Immature natural killer cell (primary cell): Measurements from ENCODE around the gene MS4A18. TPM values are rescaled to one million over a fixed set of nuclear protein-coding genes. Genes with fewer than 3 reads are reported as not detected.

Experiments
- DNase-seq, 3 donors: peaks; one replicate each; pipeline ENCODE4 v3.0.0; 2022; ENCODE audit warnings: mixed read lengths in 1 of 3
- H3K27ac Mint-ChIP-seq, 6 donors: one replicate each; pipeline ENCODE4 v1.8.0; 2020; ENCODE audit warnings: mixed read lengths in 6 of 6, mild to moderate bottlenecking in 5 of 6, inconsistent platforms in 4 of 6, moderate library complexity in 3 of 6
- H3K27me3 Mint-ChIP-seq, 3 donors: one replicate each; pipeline ENCODE4 v1.8.0; 2020 to 2021; ENCODE audit warnings: low read depth in 3 of 3, mild to moderate bottlenecking in 3 of 3, mixed read lengths in 3 of 3, moderate library complexity in 3 of 3, inconsistent platforms in 1 of 3
- H3K36me3 Mint-ChIP-seq, 3 donors: one replicate each; pipeline ENCODE4 v1.8.0; 2020; ENCODE audit warnings: mixed read lengths in 3 of 3, inconsistent platforms in 2 of 3, mild to moderate bottlenecking in 2 of 3
- H3K4me1 Mint-ChIP-seq, 2 donors: one replicate each; pipeline ENCODE4 v1.8.0; 2020; ENCODE audit warnings: inconsistent platforms in 2 of 2, mild to moderate bottlenecking in 2 of 2, mixed read lengths in 2 of 2, moderate library complexity in 1 of 2
- H3K4me3 Mint-ChIP-seq, 5 donors: one replicate each; pipeline ENCODE4 v1.8.0; 2020; ENCODE audit warnings: mild to moderate bottlenecking in 5 of 5, mixed read lengths in 5 of 5, inconsistent platforms in 3 of 5, moderate library complexity in 3 of 5
- H3K9me3 Mint-ChIP-seq, 6 donors: one replicate each; pipeline ENCODE4 v1.8.0; 2020; ENCODE audit warnings: mild to moderate bottlenecking in 6 of 6, mixed read lengths in 6 of 6, inconsistent platforms in 4 of 6, moderate library complexity in 3 of 6
- polyA plus RNA-seq, 3 donors: library from polyadenylated mRNA; unstranded; fragments of 300-500 nt; fragmentation: Illumina TruSeq; gene quantifications; one replicate each; pipeline ENCODE4 v1.2.3, GENCODE V29; 2021

The MS4A18 gene
- polyA plus RNA-seq, 3 donors from 2014 or later, result not detected

DNA sequence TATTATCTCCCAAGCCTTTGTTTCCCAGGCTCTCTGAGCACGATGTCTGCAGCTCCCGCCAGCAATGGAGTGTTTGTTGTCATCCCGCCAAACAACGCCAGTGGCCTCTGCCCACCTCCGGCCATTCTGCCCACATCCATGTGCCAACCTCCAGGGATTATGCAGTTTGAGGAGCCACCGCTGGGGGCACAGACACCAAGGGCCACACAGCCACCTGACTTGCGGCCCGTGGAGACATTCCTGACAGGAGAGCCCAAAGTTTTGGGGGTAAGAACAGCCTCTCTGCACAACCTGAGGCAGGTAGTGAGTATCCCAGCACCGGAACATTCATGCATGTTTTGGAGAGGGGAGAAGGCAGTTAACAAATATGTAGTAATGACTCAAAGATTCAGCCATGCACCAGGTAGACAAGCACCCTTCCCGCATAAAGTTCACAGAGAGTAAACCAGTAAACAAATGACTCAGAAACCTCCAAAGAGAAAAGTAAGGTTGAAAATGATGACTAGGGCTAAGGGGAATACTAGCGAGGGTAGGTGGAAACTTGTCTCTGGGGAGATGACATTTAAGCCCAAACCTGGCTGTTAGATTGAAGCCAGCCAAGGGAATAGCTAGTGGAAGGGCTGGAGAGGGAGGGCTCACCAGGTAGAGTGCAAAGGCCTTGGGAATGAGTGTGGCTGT lies 39.3 kb downstream of the MS4A18 start:
- no peak overlapping the region for H3K4me3 Mint-ChIP-seq
- H3K27ac Mint-ChIP-seq, result no peak overlapping the region
- DNase-seq, result no peak
- H3K27me3 Mint-ChIP-seq, result peaks cover 2 to 5% (median 2%) of the 10 kb centered on the region in 3 donors
- H3K4me1 Mint-ChIP-seq, result no peaks in the 10 kb centered on the region
- no peaks in the 10 kb centered on the region for H3K9me3 Mint-ChIP-seq
- H3K36me3 Mint-ChIP-seq, result no peaks in the 10 kb centered on the region

DNA sequence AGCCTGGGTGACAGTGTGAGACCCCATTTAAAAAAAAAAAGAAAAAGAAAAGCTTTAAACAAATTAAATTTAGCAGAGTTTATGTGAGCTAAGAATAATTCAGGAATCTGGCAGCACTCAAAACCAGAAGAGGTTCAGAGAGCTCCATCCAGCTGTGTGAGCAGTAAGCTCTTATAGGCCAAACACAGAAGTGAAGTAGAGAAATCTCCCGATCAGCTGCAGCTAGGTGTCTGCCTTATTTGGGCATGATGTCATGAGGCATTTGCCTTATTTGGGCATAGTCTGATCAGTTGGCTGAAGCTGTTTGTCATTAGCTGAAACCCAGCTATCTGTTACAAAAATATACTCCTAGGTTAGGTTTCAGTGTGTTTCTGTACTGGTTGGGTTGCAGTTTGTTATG lies 40.4 kb downstream of the MS4A18 start:
- Mint-ChIP-seq H3K9me3 (no peaks in the 10 kb centered on the region), H3K27me3 (peaks cover 0 to 5% (median 2%) of the 10 kb centered on the region in 3 donors), H3K4me1 (no peaks in the 10 kb centered on the region), H3K27ac (no peak overlapping the region), H3K4me3 (no peak overlapping the region), H3K36me3 (no peaks in the 10 kb centered on the region)
- DNase-seq, result no peak

DNA sequence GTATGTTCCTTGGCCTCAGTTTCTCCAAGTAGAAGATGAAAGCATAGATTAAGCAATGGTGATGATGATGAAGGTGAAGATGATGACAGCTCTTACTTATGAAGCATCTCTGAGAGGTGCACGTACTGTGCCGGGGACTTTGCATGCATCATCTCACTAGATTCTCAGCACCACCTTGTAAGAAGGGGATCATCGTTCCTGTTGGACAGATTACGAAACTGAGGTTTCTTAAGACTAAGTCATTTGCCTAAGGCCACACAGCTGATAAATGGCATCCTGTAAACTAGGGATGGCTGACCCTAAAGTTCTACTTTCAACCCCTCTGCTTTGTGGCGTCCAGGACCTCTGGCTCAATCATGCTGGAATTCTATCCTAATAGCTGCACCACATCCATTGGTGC lies 40.8 kb downstream of the MS4A18 start:
- no peak for DNase-seq
- H3K27me3 Mint-ChIP-seq, result peaks cover 0 to 5% (median 2%) of the 10 kb centered on the region in 3 donors

DNA sequence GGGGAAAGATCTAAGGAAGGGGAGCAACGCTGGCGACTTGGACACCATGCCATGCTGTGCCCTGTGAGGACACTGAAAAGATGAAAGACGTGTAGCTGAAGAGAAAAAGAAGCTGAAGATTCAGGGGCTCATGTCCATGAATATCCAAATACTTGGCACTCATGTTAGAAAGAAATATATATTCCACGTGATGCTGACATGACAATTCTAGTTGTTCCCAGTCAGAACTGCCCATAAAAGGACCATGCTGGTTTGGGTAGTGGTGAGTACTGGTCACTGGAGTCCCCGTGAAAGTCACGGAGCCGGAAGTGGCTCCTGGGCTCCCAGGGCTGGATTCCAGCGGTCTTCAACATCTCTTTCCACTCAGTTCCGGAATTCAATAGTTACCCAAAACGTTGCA lies 42.0 kb downstream of the MS4A18 start:
- no peak for DNase-seq
- no peak overlapping the region for H3K4me3 Mint-ChIP-seq
- H3K4me1 Mint-ChIP-seq, result no peaks in the 10 kb centered on the region
- no peaks in the 10 kb centered on the region for H3K36me3 Mint-ChIP-seq
- H3K9me3 Mint-ChIP-seq, result no peaks in the 10 kb centered on the region
- H3K27me3 Mint-ChIP-seq, result peaks cover 0 to 5% (median 2%) of the 10 kb centered on the region in 3 donors
- H3K27ac Mint-ChIP-seq, result no peak overlapping the region

More for the DNA sequence above, 40.8 kb downstream of the MS4A18 start:
- no peaks in the 10 kb centered on the region for H3K36me3 Mint-ChIP-seq
- H3K4me3 Mint-ChIP-seq, result no peak overlapping the region
- no peaks in the 10 kb centered on the region for H3K4me1 Mint-ChIP-seq
- H3K27ac Mint-ChIP-seq, result no peak overlapping the region
- H3K9me3 Mint-ChIP-seq, result no peaks in the 10 kb centered on the region

DNA sequence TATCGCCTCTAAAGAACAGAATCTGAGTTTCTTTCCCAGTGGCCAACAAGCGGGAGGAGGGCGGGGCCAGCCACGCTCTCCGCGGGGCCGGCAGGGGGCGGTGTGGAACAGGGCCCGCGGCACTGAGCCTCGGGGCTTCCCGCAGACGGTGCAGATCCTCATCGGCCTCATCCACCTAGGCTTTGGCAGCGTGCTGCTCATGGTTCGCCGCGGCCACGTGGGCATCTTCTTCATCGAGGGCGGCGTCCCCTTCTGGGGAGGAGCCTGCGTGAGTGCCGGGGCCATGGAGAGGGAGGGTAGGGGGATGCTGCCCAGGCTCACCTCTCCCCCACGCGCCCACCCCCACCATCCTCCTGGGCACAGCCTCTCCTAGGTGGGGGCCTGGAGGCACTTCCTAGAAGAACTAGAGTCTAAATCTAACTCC lies 42.9 kb downstream of the MS4A18 start:
- no peak overlapping the region for H3K4me3 Mint-ChIP-seq
- no peaks in the 10 kb centered on the region for H3K4me1 Mint-ChIP-seq
- peaks cover 0 to 5% (median 5%) of the 10 kb centered on the region in 3 donors for H3K27me3 Mint-ChIP-seq
- H3K27ac Mint-ChIP-seq, result no peak overlapping the region
- H3K9me3 Mint-ChIP-seq, result no peaks in the 10 kb centered on the region
- H3K36me3 Mint-ChIP-seq, result no peaks in the 10 kb centered on the region
- no peak for DNase-seq

DNA sequence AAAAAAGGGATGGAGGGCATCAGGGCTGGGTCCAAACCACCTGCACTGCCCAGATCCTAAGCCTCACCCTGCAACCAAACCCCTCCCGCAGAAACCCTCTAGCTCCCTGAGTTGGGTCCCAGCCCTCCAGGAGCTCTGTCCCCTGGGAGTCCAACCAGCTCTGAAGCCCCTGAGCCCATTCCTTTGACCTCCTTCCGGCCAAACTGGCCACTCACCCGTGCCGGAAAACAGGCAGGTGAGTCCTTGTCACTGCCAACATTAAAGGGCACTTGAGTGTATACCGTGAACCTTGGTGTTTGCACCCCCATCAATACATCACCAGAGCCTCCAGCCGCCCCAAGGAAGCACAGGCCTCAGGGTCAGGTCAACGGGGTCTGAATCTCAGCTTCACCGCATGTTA lies 43.7 kb downstream of the MS4A18 start:
- no peaks in the 10 kb centered on the region for H3K36me3 Mint-ChIP-seq
- no peak overlapping the region for H3K4me3 Mint-ChIP-seq
- H3K9me3 Mint-ChIP-seq, result no peaks in the 10 kb centered on the region
- no peak for DNase-seq
- no peaks in the 10 kb centered on the region for H3K4me1 Mint-ChIP-seq
- H3K27me3 Mint-ChIP-seq, result peaks cover 0 to 5% (median 5%) of the 10 kb centered on the region in 3 donors
- H3K27ac Mint-ChIP-seq, result no peak overlapping the region

DNA sequence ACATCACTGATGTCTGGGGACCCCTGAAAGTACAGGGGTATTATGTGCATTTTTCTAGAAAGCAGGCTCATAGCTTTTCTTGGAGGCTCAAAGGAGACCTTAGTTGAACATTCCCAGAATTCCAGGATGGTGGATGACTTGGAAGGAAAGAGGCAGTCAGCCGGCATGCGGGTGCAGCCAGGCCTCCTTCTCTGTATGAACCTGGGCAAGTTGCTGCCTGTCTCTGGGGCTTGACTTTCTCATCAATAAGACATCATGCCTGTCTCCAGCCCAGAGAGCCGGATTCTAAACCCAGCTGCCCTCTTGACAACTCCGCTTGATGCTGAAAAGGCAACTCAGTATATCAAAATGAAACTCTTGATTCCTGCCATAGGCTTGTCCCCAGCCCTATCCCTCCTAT lies 44.8 kb downstream of the MS4A18 start:
- Mint-ChIP-seq H3K36me3 (no peaks in the 10 kb centered on the region), H3K27me3 (peaks cover 0 to 5% (median 5%) of the 10 kb centered on the region in 3 donors), H3K27ac (no peak overlapping the region), H3K9me3 (no peaks in the 10 kb centered on the region), H3K4me3 (no peak overlapping the region), H3K4me1 (peaks cover 0 to 1% of the 10 kb centered on the region in 2 donors)
- DNase-seq, result no peak

DNA sequence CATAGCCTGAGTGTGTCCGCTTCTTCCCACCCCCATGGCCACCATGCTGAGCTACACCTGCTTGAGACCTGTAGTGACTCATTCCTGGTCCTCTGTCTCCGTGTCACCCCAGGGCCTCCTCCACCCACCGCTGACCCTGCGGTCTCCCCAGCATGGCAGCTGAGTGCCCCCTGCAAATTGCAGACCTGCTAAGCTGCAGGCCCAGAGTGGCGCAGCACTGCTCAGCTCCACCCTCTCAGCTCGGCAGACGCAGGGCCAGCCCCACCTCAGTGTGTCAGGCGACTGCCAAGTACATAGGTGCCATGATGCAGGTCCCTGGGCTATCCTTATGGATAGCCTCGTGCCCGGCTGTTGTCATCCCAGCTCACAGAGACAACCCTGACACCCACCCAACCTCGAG lies 45.3 kb downstream of the MS4A18 start:
- Mint-ChIP-seq H3K27me3 (peaks cover under 1 to 5% (median 5%) of the 10 kb centered on the region in 3 donors), H3K36me3 (no peaks in the 10 kb centered on the region), H3K9me3 (no peaks in the 10 kb centered on the region), H3K4me1 (peaks cover 4 to 6% of the 10 kb centered on the region in 2 donors), H3K27ac (peak overlapping the region in 1 of 6 donors; percentile 55), H3K4me3 (no peak overlapping the region)
- no peak for DNase-seq

DNA sequence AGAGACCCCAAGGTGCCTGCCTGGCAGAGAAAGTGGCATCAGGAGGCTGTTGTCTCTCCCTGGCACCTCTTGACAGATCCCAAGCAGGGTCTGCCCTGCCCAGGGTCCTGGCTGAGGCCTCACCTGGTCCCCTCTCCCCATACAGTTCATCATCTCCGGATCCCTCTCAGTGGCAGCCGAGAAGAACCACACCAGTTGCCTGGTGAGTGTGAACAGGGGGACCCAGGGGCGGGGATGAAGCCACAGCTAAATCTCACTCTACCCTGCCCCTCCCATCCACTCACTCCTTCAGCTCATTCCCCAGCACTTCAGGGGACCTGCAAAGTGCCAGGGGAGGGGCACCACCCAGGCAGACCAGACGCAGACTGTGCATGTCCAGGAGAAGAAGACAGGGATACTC lies 46.6 kb downstream of the MS4A18 start:
- DNase-seq, result no peak
- no peaks in the 10 kb centered on the region for H3K9me3 Mint-ChIP-seq
- H3K36me3 Mint-ChIP-seq, result no peaks in the 10 kb centered on the region
- H3K4me3 Mint-ChIP-seq, result no peak overlapping the region
- peaks cover 8 to 11% of the 10 kb centered on the region in 2 donors for H3K4me1 Mint-ChIP-seq
- no peak overlapping the region for H3K27ac Mint-ChIP-seq
- peaks cover 1 to 8% (median 7%) of the 10 kb centered on the region in 3 donors for H3K27me3 Mint-ChIP-seq

DNA sequence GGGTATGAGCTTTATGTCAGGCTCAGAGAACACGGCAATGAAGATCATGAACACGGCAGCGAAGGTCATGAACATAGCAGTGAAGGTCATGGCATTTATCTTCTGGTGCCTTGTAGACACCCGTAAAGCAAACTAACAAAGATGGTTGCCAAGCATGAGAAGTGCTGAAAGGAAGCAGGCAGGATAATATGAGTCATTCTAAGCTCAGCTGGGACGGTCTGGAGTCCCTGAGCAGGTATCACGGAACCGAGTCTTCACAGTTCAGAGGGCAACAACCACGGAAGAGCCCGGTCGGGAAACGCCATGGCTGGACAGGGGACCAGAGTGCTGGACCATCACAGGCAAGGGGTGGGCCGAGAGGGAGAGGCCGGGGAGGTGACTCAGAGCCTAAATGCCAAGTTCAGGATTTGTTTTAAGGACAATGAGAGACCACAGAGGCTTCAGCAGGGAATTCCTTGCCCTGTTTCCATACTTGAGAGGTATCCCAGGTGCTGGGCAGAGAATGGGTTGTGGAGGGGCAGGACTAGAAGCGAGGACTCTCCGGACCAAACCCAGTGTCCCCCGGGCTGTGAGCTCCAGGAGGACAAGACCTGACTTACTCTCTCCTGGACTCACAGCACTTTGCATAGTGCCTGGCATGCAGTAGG lies 47.5 kb downstream of the MS4A18 start:
- no peaks in the 10 kb centered on the region for H3K9me3 Mint-ChIP-seq
- H3K4me1 Mint-ChIP-seq, result peaks cover 8 to 11% of the 10 kb centered on the region in 2 donors
- H3K4me3 Mint-ChIP-seq, result no peak overlapping the region
- H3K27ac Mint-ChIP-seq, result no peak overlapping the region
- H3K27me3 Mint-ChIP-seq, result peaks cover 1 to 7% (median 2%) of the 10 kb centered on the region in 3 donors
- no peaks in the 10 kb centered on the region for H3K36me3 Mint-ChIP-seq
- no peak for DNase-seq

DNA sequence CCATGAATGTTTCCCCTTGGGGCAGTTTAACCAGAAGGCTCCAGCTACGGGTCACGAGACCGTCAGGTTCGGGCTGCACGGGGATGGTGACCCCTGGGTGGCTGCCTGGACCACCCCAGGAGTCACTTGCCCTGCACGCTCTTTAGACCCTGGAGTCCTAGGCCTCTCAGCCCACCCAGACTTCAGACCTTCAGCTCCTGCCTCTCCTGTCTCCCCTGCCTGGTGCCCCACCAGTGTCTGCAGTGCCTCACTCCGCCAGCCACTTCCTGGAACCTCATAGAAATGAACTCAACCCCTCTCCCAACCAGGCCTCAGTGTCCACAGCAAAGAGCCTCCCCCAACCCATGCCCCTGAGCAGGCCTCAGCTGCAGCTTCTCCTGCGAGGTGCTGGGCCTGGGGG lies 48.1 kb downstream of the MS4A18 start:
- Mint-ChIP-seq H3K4me1 (peaks cover 8 to 11% of the 10 kb centered on the region in 2 donors), H3K9me3 (no peaks in the 10 kb centered on the region), H3K4me3 (no peak overlapping the region), H3K36me3 (no peaks in the 10 kb centered on the region), H3K27ac (no peak overlapping the region), H3K27me3 (peaks cover 1 to 7% (median 2%) of the 10 kb centered on the region in 3 donors)
- no peak for DNase-seq

DNA sequence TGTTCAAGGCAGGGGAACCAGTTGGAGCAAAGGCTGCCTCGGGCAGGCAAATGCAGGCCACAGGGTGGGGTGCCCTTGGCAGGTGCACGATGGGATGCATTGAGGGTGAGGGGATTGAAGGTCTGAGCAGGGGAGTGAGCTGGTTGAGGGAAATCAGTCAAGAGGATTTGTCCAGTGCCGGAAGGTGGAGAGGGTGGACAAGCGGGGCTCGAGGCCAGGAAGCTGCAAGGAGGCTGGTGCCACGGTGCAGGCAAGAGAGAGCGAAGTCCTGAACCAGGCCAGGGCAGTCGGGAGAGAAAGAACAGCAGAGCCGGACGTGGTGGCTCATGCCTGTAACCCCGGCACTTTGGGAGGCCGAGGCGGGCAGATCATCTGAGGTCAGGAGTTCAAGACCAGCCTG lies 50.2 kb downstream of the MS4A18 start:
- peaks cover 8 to 11% of the 10 kb centered on the region in 2 donors for H3K4me1 Mint-ChIP-seq
- no peak for DNase-seq
- peak overlapping the region in 1 of 5 donors; percentile 38 for H3K4me3 Mint-ChIP-seq
- H3K9me3 Mint-ChIP-seq, result no peaks in the 10 kb centered on the region
- peaks cover 1 to 7% (median 2%) of the 10 kb centered on the region in 3 donors for H3K27me3 Mint-ChIP-seq
- H3K36me3 Mint-ChIP-seq, result no peaks in the 10 kb centered on the region
- no peak overlapping the region for H3K27ac Mint-ChIP-seq

DNA sequence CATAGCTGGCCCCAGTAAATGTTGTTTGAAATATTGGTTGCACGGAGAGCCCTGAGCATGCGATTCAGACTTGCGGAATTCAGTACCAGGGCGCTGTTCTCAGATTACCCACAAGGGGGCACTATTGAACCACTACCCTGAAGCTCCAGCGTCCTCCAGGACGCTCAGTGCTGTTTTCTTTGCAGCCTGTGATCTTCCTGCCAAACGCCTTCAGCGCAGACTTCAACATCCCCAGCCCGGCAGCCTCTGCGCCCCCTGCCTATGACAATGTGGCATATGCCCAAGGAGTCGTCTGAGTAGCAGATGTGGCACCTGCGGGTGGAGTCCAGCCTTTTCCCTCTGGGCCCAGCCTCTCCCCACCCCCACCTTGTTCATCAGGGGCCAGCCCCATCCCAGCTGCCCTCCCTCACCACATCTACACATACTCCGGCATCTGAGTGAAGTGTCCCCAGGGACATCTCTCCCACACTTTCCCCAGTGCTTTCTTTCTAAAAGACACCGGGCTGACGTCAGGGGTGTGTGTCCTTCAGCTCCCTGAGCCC lies 51.0 kb downstream of the MS4A18 start:
- H3K4me1 Mint-ChIP-seq, result peaks cover 8 to 11% of the 10 kb centered on the region in 2 donors
- H3K27ac Mint-ChIP-seq, result no peak overlapping the region
- peaks cover 1 to 7% (median 2%) of the 10 kb centered on the region in 3 donors for H3K27me3 Mint-ChIP-seq
- H3K36me3 Mint-ChIP-seq, result no peaks in the 10 kb centered on the region
- no peak overlapping the region for H3K4me3 Mint-ChIP-seq
- DNase-seq, result peak; percentile 46 to 64 (median 56)
- no peaks in the 10 kb centered on the region for H3K9me3 Mint-ChIP-seq

DNA sequence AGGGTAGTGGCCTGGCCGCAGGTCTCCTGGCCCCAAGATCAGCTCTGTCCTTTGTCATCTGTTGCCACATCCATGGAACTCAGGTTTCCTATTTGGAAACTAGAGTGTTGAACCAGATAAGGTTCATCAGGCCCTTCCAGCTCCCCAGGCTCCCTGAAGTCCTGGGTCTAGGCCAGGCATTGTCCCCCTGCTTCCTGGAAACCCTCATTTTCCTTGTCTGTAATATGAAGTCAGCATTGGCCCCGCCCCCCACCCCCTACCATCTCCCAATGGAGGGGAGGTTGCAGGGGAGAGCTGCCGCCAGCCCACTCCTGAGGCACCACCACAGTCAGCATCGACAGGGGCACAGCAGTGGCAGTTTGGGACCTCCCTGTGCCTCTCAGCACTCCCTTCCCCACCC lies 51.6 kb downstream of the MS4A18 start:
- no peak for DNase-seq
- no peak overlapping the region for H3K27ac Mint-ChIP-seq
- H3K4me3 Mint-ChIP-seq, result no peak overlapping the region
- no peaks in the 10 kb centered on the region for H3K36me3 Mint-ChIP-seq
- H3K27me3 Mint-ChIP-seq, result peaks cover 1 to 7% (median 2%) of the 10 kb centered on the region in 3 donors
- peaks cover 8 to 11% of the 10 kb centered on the region in 2 donors for H3K4me1 Mint-ChIP-seq
- no peaks in the 10 kb centered on the region for H3K9me3 Mint-ChIP-seq
